CD4-positive, alpha-beta T cell treated with Interleukin-10 for 1 hour (primary cell): ENCODE measurements around the gene NBDY.
A peak's percentile ranks its signal among the peaks of the same experiment; 100 is the strongest.
"Not testable (repeated sequence)": the region's sequence is repeated elsewhere in the genome, so short reads cannot be mapped to it uniquely, and the experiment has no call there.

ENCODE experiments used
- DNase-seq: peaks from one replicate; pipeline ENCODE4 v3.0.0-alpha.2; 2020

Gene NBDY

GRCh38 chrX:56729152-56729850, at the start of gene NBDY:
NBDY (plus strand) TSS chrX:56729243; CDS start chrX:56729354, 111 bp downstream.
- peak; percentile 36 for DNase-seq

- not testable (repeated sequence) for DNase-seq
Observed at GRCh38 chrX:56704530-56704929, 24.5 kb upstream of the NBDY start.

- DNase-seq = peak; percentile 61
Observed at GRCh38 chrX:56726605-56727004, 2.4 kb upstream of the NBDY start.

- DNase-seq = no peak
Observed at GRCh38 chrX:56727531-56727930, 1.5 kb upstream of the NBDY start.

GRCh38 chrX:56728321-56728720, 722 bp upstream of the NBDY start:
- DNase-seq = no peak

- DNase-seq = peak; percentile 21
Observed at GRCh38 chrX:56728752-56729151, 291 bp upstream of the NBDY start.

- DNase-seq = peak; percentile 69
Observed at GRCh38 chrX:56733459-56734046, 4.5 kb downstream of the NBDY start.

- no peak for DNase-seq
Observed at GRCh38 chrX:56736219-56736618, 7.2 kb downstream of the NBDY start.

GRCh38 chrX:56738670-56739069, 9.6 kb downstream of the NBDY start:
- no peak for DNase-seq

- DNase-seq = no peak
Observed at GRCh38 chrX:56744996-56745395, 16.0 kb downstream of the NBDY start.

- no peak for DNase-seq
Observed at GRCh38 chrX:56746996-56747395, 18.0 kb downstream of the NBDY start.

GRCh38 chrX:56751071-56751470, 22.0 kb downstream of the NBDY start:
- DNase-seq = no peak

- no peak for DNase-seq
Observed at GRCh38 chrX:56757327-56757726, 28.3 kb downstream of the NBDY start.

- DNase-seq = no peak
Observed at GRCh38 chrX:56758456-56758855, 29.4 kb downstream of the NBDY start.

GRCh38 chrX:56759736-56760409, 30.8 kb downstream of the NBDY start:
- DNase-seq = no peak

- DNase-seq = not testable (repeated sequence)
Observed at GRCh38 chrX:56760410-56761124, 31.5 kb downstream of the NBDY start.

- no peak for DNase-seq
Observed at GRCh38 chrX:56761167-56761566, 32.1 kb downstream of the NBDY start.

- peak; percentile 17 for DNase-seq
Observed at GRCh38 chrX:56762220-56762619, 33.2 kb downstream of the NBDY start.

- DNase-seq = no peak
Observed at GRCh38 chrX:56762707-56763555, 33.9 kb downstream of the NBDY start.

- peak; percentile 64 for DNase-seq
Observed at GRCh38 chrX:56763556-56764152, 34.6 kb downstream of the NBDY start.

- DNase-seq = peak; percentile 86
Observed at GRCh38 chrX:56764153-56764974, 35.3 kb downstream of the NBDY start.
